ENCODE results near the gene GPR3. TPM values are rescaled to one million over a fixed set of nuclear protein-coding genes. Genes with fewer than 3 reads are reported as not detected.
A peak's percentile ranks its signal among the peaks of the same experiment; 100 is the strongest.

Gene GPR3
- total RNA-seq, 1 donor from 2014 or later: 0.86 TPM

DNA sequence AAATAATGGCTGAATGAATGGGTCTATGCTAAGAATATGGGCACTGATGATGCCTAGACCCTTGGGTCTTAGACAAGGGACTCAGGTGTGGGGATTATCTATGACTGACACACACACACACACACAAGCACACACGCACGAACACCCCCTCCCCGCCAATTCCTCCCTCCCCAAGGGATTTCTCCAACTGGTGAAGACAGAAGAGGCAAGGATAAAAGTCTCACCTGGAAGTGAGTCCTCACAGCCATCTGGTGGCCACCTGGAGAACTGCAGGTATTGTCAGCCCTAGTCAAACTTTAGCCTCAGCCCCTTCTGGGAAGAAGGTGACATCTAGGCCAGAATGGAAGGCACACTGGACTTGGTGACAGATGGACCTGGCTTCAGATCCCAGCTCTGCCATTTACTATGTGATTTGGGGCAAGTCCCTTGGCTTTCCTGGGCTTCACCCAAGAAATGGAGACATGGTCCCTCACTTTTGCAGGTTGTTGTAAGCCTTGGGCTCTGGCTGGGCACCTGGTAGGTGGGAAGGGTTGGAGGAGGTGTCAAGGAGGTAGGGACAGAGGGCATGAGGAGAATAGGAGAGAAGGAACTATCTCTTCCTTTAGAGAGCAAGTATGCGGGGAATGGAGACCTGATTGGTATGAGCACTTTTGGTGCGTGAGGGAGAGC is 4.0 kb upstream of the GPR3 start:
- H3K27ac Mint-ChIP-seq (ENCODE audit: unreplicated experiment): no peak overlapping the region
- H4K20me1 ChIP-seq (ENCODE audit: insufficient read depth, low read length): no peaks in the 10 kb centered on the region
- FAIRE-seq: peak; percentile 41
- H3K27ac ChIP-seq (ENCODE audit: low read depth, low read length): no peak overlapping the region
- no peaks in the 10 kb centered on the region for H3K36me3 ChIP-seq (ENCODE audit: insufficient read depth, low read length)
- no peak overlapping the region for H3K4me2 ChIP-seq (ENCODE audit: low read length)
- H3K79me2 ChIP-seq (ENCODE audit: insufficient read depth, low read length): no peaks in the 10 kb centered on the region
- peaks cover 15% of the 10 kb centered on the region for H3K4me1 ChIP-seq (ENCODE audit: insufficient read depth, low read length)
- no peak overlapping the region for H3K4me3 ChIP-seq (ENCODE audit: insufficient read depth, low read depth, low read length)
- DNase-seq (ENCODE audit: low read depth): no peak
- H3K4me1 Mint-ChIP-seq (ENCODE audit: low read depth, unreplicated experiment): peaks cover 2% of the 10 kb centered on the region
- peaks cover 11% of the 10 kb centered on the region for H3K27me3 ChIP-seq (ENCODE audit: insufficient read depth, low read length)
- H3K9me3 Mint-ChIP-seq (ENCODE audit: unreplicated experiment): no peaks in the 10 kb centered on the region
- no peak overlapping the region for H3K9ac ChIP-seq (ENCODE audit: low read length)
- peaks cover 52% of the 10 kb centered on the region for H3K27me3 Mint-ChIP-seq (ENCODE audit: low read depth, unreplicated experiment)
- no peak overlapping the region for H2AFZ ChIP-seq (ENCODE audit: low read depth, low read length)
- no peaks in the 10 kb centered on the region for H3K36me3 Mint-ChIP-seq (ENCODE audit: low read depth, unreplicated experiment)
- TF ChIP-seq EZH2 (IDR thresholded peaks at IDR 0.05; ENCODE audit: insufficient read depth, low read length): no peak
- peak; percentile 80 for TF ChIP-seq CTCF (IDR thresholded peaks at IDR 0.05; ENCODE audit: insufficient read depth, low read depth, low read length)
- no peaks in the 10 kb centered on the region for H3K9me3 ChIP-seq (ENCODE audit: insufficient read depth, low read depth, low read length)
- H3K4me3 Mint-ChIP-seq (ENCODE audit: unreplicated experiment): peak overlapping the region; percentile 42

DNA sequence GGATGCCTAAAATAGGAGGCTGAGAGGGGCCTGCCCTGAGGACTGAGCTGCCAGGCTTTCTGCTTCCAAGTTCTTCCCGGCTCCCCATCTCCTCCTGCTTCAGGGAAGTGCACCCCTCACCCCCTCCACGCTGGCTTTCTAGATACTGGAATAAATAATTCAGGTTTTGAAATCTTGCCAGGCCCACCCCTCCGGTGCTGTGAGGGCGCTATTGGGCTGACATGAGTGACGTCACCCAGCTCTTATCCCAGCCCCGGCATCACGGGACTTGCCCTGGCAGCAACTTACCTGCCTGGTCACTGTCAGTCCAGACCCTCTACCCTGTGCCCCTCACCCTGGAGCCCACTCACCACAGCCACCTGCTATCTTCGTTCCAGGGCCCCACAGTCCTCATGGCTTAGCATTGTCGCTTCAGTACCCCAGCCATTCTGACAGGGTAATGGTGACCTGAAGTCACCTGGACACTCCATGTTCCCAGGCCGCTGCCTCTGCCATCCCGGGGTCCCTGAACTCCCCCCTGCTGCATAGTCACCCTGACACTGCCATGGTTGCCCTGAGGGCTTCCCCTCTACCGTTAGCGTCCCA is 819 bp upstream of the GPR3 start:
- Histone ChIP-seq H3K4me2 (ENCODE audit: low read length) (peak overlapping the region; percentile 93), H3K27ac (ENCODE audit: low read depth, low read length) (peak overlapping the region; percentile 10), H3K9me3 (ENCODE audit: insufficient read depth, low read depth, low read length) (no peaks in the 10 kb centered on the region), H2AFZ (ENCODE audit: low read depth, low read length) (peak overlapping the region; percentile 84), H3K9ac (ENCODE audit: low read length) (peak overlapping the region; percentile 73), H3K36me3 (ENCODE audit: insufficient read depth, low read length) (no peaks in the 10 kb centered on the region), H3K4me3 (ENCODE audit: insufficient read depth, low read depth, low read length) (peak overlapping the region; percentile 72), H4K20me1 (ENCODE audit: insufficient read depth, low read length) (peaks cover 5% of the 10 kb centered on the region), H3K79me2 (ENCODE audit: insufficient read depth, low read length) (no peaks in the 10 kb centered on the region), H3K27me3 (ENCODE audit: insufficient read depth, low read length) (peaks cover 8% of the 10 kb centered on the region), H3K4me1 (ENCODE audit: insufficient read depth, low read length) (peaks cover 26% of the 10 kb centered on the region)
- H3K4me3 Mint-ChIP-seq (ENCODE audit: unreplicated experiment): peak overlapping the region; percentile 82
- DNase-seq (ENCODE audit: low read depth): peak; percentile 56
- peaks cover 7% of the 10 kb centered on the region for H3K4me1 Mint-ChIP-seq (ENCODE audit: low read depth, unreplicated experiment)
- H3K36me3 Mint-ChIP-seq (ENCODE audit: low read depth, unreplicated experiment): no peaks in the 10 kb centered on the region
- no peaks in the 10 kb centered on the region for H3K9me3 Mint-ChIP-seq (ENCODE audit: unreplicated experiment)
- no peak for FAIRE-seq
- peaks cover 40% of the 10 kb centered on the region for H3K27me3 Mint-ChIP-seq (ENCODE audit: low read depth, unreplicated experiment)
- no peak for TF ChIP-seq CTCF (IDR thresholded peaks at IDR 0.05; ENCODE audit: insufficient read depth, low read depth, low read length)
- no peak for TF ChIP-seq EZH2 (IDR thresholded peaks at IDR 0.05; ENCODE audit: insufficient read depth, low read length)
- no peak overlapping the region for H3K27ac Mint-ChIP-seq (ENCODE audit: unreplicated experiment)
